Pons (tissue), 1 donor: ENCODE data around the gene RPP21.
A peak's percentile ranks its signal among the peaks of the same experiment; 100 is the strongest.
"Not testable (repeated sequence)": the region's sequence is repeated elsewhere in the genome, so short reads cannot be mapped to it uniquely, and the experiment has no call there.

Source experiments
- DNase-seq: peaks from one replicate; pipeline ENCODE4 v3.0.0-alpha.2; 2016; ENCODE audit warnings: low spot score

Gene RPP21

DNA sequence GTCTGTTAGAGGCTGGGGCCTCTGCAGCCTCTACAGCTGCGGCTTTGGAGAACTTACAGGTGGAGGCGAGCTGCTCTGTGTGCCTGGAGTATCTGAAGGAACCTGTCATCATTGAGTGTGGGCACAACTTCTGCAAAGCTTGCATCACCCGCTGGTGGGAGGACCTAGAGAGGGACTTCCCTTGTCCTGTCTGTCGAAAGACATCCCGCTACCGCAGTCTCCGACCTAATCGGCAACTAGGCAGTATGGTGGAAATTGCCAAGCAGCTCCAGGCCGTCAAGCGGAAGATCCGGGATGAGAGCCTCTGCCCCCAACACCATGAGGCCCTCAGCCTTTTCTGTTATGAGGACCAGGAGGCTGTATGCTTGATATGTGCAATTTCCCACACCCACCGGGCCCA lies 15.6 kb upstream of the RPP21 start:
- DNase-seq = no peak

DNA sequence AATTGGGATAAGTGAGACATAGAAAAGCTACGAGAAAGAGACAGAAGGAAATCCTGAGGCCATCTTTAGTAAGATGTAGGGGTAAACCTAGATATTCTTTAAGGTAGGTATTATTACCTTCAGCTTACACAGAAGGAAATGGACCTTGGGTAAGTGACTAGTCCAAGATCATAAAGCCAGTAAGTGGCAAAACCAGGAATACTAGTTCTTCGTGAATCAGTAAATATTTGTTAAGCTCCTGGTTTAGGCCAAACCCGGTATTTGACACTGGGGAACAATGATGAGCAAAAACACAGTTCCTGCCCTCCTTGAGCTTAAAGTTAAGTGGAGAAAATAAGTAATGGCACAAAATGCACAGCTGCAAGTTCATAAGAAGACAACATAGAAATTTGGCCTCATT lies 13.0 kb upstream of the RPP21 start:
- DNase-seq = no peak

DNA sequence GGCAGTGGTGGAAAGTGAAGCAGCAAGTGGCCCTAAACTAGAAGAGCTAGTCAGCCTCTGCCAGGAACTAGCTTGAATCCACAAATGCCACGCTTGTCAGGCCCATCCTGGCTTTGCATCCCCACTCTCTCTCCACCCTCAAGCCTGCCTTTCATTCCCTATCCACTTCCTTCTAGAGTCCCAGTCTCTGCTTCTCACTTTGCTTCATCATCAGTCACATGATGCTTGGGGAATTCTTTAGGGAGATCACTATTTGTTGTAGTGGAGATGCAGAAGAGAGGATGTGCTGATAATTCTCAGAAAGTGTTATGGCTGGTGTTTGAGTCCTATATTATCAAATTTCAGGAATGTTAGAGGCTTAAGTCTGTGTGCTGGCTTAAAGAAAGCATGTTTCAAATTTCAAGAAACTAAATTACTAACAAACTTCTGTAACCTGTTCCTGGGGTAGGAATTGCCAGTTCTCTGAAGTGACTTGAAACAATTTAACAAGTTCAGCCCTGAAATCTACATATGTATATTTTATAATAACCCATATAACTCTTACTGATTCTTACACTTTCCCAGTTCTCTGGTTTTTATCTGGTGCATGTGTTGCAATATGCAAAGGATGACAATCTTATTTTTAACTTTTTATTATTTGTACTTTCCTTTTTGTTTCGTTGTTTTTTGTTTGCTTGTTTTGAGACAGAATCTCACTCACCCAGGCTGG lies 10.7 kb upstream of the RPP21 start:
- DNase-seq = no peak

DNA sequence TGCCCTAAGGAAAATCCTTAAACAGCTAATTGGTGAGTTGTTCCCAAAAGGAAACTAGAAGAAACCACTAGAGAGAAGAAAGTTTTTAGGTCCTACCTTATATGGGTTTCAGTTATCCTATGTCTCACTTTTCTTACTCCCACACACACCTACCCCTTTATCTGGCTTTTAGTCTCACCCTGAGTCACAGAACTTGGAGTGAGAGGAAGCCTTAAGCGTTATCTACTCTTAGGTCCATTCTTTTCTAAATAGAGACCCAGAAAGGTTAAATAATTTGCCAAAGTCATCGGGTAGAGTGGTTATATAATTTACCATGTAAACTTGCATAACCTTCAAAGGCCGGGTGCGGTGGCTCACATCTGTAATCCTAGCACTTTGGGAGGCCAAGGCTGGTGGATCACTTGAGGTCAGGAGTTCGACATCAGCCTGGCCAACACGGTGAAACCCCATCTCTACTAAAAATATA lies 4.3 kb upstream of the RPP21 start:
- no peak for DNase-seq

DNA sequence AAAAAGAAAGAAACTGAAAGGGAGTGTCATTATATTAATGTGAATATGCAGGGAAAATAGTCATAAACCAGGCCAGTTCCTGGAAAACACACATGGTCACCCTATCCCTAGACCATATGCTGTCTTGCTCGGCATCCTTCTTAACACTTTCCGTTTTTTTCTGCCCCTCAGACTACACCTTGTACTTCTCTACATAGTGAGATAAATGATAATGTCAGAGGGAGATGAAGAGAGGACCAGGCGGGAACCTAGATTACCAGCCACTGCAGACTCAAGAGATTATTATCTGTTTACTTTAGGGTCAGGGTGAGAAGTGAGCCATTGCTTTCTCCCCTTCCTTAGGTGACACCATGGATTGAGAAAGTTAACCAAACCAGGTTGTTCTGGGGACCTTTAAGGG lies 3.7 kb upstream of the RPP21 start:
- no peak for DNase-seq

DNA sequence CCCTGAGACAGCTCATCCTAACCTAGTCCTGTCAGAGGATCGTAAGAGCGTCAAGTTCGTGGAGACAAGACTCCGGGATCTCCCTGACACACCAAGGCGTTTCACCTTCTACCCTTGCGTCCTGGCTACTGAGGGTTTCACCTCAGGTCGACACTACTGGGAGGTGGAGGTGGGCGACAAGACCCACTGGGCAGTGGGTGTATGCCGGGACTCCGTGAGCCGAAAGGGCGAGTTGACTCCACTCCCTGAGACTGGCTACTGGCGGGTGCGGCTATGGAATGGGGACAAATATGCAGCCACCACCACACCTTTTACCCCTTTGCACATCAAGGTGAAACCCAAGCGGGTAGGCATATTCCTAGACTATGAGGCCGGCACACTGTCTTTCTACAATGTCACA lies 3.2 kb upstream of the RPP21 start:
- DNase-seq = no peak

DNA sequence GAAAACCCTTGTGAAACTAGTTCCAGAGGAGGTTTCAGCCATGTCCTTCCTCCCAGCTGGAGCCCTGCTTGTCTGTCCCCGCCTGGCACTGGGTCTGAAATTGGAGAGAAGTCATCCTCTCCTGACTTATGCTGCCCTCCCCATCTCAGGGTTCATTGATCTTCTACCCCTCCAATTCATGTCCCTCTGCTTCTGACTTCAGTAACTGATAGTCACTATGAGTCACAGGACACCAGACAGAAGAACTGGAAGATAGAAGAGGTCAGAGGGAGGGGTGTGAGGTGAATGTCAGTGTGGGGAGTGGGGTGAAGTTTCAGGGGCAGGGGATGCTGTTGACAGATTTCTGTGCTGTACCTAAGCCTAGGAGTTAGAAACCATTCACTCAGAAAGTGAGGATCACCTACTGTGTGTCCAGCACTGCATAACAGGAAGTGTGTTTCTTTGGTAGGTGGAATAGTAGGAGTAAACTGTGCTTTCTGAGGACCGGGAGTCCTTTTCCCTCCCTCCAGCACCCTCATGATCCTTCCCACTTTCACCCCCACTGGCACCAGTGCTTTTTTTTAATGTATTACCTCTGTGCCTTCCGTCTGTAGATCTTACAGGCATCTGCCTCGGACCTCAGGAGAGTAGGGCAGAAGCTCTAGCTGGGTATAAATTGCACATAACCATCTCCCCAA lies 627 bp upstream of the RPP21 start:
- no peak for DNase-seq

DNA sequence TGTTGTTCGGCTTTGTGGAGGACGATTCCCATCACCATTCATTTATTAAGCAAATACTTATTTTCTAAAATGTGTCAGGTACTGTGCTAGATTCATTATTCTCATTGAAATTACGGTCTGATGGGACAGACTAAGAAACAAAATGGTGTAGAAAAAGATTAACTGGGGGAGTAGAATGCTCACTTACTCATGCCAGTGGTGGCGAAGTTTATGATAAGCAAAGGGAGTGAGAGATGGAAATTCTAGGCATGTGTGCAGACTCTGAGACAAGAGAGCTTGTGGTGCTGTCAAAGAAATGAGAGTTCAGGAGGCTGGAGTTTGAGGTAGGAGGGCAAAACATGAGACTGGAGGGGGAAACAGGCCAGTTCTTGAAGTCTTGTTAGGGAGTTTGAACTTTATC lies 896 bp downstream of the RPP21 start:
- DNase-seq = peak; percentile 13

DNA sequence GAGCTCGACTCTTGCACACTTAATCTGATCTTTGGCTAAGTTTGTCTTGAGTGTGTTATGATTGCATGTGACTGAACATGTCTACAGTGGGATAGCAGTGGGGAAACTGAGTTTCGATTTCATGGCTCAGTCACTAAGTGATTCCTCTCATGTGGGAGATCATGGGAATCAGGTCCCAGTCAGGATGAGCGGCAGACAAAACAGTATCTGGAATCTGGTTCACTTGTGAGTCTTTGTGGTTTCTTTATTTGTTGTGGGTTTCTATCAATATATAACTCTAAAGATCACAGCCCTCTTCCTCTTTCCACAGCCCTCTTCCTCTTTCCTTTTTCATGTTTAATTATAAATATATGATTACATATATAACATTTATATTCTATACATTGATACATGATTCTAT lies 4.0 kb downstream of the RPP21 start:
- no peak for DNase-seq

DNA sequence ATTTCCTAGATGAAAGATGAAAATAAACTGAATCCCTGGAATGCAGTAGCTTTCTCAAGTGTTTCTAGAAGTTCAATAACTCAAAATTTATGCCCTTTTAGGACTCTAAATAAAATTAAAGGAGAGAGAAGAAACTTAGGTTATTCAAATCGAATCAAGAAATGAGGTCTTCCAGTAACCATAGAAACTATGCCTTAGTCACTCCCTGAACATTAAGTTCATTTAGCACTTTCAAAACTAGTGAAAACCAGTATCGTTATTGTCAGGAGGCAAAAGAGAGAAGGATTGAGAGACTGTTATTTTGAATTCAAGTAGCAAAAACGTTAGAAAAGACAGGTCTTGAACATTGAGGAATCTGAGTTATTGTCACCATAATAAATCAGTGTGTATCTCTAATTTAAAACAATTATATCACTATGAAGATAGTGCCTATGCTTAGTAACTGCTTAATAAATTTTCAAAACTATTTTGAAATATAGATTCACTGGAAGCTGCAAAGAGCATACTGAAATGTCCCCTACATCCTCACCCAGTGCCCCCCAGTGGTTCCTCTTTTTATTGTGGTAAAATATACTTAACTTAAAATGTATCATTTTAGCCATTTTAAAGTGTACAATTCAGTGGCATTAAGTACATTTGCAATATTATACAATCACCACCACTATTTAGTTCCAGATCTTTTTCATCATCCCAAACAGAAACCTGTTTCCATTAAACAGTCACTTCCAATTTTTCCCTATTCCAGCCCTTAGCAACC lies 4.6 kb downstream of the RPP21 start:
- no peak for DNase-seq

DNA sequence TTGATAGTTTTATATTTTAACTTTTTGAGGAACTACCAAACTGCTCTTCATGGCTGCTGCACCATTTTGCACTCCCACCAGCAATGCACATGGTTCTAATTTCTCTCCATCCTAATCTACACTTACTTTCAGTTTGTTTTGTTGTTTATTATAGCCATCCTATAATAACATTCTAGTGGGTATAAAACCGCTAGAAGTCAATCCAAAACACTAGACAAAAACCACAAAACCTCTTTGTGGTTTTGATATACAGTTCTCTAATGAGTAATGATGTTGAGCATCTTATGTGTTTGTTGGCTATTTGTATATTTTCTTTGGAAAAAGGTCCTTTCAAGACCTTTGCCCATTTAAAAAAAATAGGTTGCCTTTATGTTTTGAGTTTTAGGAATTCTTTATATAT lies 5.6 kb downstream of the RPP21 start:
- no peak for DNase-seq

DNA sequence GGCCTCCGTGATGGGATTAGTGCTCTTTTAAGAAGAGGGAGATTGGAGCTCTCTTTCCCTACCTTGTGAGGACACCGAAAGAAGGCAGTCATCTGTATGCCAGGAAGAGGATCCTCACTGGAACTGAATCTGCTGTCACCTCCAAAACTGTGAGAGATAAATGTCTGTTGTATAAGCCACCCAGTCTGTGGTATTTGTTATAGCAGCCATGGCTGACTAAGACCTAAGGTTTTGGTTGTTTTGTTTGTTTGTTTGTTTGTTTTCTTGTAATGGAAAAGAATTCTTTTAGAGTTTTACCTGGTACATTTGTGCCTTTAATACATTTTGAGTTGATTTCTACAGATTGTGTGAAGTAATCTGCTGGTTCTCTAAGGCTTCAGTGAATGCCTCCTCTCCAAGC lies 7.6 kb downstream of the RPP21 start:
- DNase-seq = no peak

DNA sequence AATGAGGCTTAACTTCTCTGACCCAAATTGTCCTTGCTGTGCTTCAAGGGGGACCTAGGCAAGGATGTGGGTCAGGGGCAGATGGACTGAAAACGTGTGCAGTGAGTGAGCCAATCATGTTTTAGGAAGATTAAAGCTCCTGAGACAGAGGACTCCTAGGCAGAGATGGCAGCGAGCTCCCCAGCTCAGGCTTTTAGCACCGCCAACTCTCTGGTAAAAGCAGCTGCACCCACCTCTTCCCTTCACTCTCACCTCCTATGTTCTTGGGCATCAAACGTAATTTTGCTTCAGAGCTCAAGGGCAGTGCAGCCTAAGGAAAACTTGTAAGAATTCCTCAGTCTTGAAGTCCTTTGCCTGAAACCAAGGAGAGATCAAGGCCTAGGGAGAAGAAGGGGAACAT lies 10.3 kb downstream of the RPP21 start:
- no peak for DNase-seq

DNA sequence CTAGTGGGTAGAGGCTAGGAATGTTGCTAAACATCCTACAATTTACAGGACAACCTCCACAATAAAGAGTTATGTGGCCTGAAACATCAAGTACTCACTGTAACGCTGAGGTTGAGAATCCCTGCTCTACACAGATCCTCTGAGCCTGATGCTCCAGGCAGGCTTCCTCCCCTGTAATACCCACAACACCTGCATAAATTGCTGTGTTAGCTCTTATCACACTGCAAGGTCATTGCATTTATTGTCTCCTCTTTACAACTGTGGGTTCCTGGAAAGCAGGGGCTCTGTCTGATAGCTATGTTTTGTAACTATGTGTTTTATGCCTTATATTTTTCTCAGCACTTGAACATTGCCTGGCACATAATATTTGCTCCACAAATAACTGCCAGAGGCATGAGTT lies 11.6 kb downstream of the RPP21 start:
- DNase-seq = no peak

DNA sequence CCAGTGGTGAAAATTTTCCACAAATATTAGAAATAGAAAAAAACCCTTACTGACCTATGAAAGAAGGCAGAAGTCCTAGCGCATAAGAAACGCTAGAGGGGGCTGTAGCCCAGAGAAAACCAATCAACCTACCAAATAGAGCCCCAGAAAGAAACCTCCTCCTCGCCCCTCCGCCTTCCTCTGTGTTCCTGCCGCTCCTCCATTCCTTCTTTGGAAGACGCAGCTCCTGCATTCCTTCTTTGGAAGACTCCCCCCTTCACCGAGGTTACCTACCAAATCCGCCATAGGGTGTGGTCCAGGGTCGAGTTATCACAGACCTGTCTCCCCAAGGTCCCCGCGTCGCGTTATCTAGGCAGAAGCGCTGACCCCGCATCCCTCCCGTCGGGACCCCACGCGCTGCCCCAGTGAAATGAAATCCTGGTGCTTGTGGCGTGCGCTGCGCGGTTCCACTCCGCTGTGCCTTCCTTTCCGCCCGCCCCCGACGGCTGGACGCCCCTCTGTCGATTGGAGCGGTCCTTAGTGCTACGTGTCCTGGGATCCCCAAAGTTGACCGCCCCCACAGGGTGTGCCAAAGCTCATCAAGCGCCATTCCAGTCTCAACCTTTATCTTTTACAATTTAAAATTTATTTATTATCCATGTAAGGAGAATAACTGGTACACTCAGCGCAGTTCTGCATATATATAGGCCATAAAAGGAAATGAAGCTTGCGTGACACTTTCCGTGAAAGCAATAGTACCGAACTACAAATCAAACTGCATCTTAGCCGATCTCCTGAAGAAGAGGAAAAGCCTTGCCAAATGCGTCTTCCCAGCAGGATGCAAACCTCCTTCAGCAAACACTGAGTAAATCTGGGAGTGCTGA lies 13.0 kb downstream of the RPP21 start:
- DNase-seq = peak; percentile 65

DNA sequence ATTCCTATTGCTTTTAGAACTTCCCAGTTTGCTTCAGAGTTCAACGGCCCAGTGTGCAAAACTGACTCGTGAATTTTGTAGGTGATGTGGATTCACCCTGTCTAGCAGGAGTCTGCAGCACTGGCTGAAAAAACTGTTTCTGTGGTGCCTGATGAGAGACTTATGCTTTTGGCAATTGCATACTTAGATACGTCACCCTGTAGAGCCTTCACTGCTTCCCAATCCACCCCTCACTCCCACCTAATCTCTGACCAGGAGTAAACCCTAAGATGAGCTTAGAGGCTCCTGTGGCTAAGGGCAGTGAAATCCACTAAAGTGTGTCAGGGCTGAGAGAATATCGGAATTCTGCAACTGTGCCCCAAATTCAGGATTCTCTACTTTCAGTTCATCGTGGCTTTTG lies 14.3 kb downstream of the RPP21 start:
- no peak for DNase-seq

DNA sequence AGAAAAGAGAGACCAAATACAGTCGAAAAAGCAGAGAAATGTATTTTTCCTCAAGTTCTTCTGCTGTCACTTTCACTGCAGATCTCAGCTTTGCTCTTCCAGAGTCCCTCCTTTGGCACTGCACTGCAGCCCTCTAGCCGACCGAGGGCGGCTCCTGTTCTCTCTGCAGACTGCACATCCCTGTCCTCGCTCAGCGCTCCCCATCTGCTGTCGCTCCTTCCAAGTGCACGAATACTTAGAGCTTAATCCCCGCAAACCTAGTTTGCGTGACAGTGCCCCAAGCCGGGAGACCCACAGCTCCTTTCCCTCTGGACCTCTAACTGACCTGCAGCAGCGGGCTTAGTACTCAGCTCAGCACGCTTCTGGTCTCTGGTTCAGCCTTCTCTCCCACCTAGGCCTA lies 15.2 kb downstream of the RPP21 start:
- no peak for DNase-seq

DNA sequence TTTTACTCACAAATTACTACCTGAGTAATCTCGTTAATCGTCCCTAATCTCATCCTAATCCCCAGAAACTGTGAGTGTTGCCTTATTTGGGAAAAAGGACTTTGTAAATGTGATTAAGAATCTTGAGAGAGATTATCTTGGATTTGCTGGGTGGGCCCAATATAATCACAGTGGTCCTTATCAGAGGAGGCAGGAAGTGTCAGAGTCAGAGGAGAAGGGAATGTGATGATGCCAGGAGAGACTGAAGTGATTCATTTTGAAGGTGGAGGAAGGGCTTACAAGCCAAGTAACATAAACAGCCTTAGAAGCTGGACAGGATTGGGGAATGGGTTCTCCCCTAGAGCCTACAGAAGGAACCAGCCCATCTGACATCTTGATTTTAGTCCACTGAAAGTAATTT lies 16.7 kb downstream of the RPP21 start:
- no peak for DNase-seq

DNA sequence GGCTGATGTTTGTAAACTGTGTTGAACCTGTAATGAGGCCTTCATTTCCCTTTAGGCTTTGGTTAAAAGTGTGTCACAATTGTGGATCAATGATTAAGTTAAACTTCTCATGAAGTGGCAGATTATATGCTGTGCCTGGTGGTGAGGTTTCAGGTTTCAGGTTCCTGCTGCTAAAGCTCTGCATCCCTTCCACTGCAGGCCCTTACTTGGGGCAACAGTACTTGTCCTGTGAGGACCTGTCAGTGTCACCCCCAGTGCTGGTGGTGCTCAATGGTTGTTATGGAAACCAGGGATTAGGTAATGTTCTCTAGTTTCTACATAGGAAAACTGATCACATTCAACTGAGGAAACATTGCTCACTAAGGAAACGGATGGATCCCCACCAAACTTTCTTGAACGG lies 18.5 kb downstream of the RPP21 start:
- no peak for DNase-seq

DNA sequence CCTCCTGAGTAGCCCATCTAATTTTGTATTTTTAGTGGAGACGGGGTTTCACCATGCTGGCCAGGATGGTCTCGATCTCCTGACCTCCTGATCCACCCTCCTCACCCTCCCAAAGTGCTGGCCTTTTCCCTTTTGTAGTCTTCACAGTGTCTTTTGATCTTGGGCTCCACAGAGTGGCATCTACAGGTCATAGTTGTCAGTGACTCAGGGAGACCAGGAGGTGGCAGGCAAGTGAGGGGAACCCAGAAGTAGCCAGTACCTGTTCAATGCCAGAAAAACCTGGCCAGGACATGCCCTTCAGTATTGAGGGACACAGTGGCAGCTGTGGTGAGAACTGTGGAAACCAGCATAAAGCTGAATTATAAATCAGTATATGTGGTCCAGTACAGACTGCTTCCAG lies 19.6 kb downstream of the RPP21 start:
- no peak for DNase-seq

DNA sequence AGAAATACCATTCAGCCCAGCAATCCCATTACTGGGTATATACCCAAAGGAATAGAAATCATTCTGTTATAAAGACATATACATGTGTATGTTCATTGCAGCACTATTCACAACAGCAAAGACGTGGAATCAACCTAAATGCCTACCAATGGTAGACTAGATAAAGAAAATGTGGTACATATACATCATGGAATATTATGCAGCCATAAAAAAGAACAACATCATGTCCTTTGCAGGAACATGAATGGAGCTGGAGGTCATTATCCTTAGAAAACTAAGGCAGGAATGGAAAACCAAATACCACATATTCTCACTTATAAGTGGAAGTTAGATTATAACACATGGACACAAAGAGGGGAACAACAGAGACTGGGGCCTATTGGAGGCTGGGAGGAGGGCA lies 24.3 kb downstream of the RPP21 start:
- not testable (repeated sequence) for DNase-seq

DNA sequence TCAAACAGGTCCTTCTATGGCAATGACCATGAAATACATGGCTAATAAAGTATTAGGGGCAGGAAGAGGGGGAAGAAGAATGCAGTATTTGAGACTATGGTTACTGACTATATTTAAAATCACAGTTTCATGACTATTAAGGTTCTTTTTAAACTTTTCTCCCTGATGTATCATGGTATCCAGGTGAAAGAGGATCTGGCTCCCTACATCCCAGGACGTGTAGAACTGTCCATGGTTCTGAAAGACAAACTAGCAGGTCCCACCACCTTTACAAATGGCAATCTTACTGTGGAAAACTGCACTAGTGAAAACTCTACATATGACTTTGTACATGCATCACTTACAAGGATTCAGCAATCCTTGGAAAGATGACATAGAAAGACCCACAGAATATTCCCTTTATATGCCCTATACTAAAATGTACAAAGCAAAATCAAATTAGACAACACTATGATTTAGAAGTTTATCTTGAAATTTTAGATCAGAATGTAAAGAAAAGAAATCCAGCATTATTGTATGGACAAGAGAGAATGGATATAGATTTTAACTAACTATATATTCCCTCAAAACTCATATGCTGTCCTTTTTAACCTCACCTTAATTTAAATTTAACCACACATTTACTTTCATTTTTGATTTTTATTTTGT lies 33.5 kb downstream of the RPP21 start:
- no peak for DNase-seq
